CD14-positive monocyte (primary cell): ENCODE results near the gene PYGB. TPM values are rescaled to one million over a fixed set of nuclear protein-coding genes. Genes with fewer than 3 reads are reported as not detected.

ENCODE experiments used
- DNase-seq, 3 donors: peaks; one replicate each; pipeline ENCODE4 v3.0.0-alpha.2; 2011 to 2022
- H2AFZ ChIP-seq: 2 replicates; pipeline ENCODE4 v1.6.0; 2012; ENCODE audit warnings: mild to moderate bottlenecking, low read depth, low read length, inconsistent platforms; ENCODE audit not compliant: insufficient read depth, poor library complexity, severe bottlenecking
- H3K27ac ChIP-seq, 2 donors: 1 replicate in 1 of 2; 2 replicates in 1 of 2; pipeline ENCODE4 v1.5.1; 2012 to 2013; ENCODE audit warnings: low read length in 2 of 2, control low read depth in 1 of 2, inconsistent platforms in 1 of 2, low read depth in 1 of 2, mild to moderate bottlenecking in 1 of 2
- H3K27me3 ChIP-seq, 2 donors: one replicate each; pipeline versions ENCODE4 v1.6.0 to v1.6.1; 2011 to 2013; ENCODE audit warnings: low read length in 2 of 2; ENCODE audit not compliant: control insufficient read depth in 2 of 2, insufficient read depth in 2 of 2
- H3K36me3 ChIP-seq, 2 donors: replicated peaks in 1 of 2; 1 replicate in 1 of 2; 2 replicates in 1 of 2; pipeline versions ENCODE4 v1.5.1 to v1.6.1; 2012 to 2013; ENCODE audit warnings: low read length in 2 of 2, control low read depth in 1 of 2, inconsistent platforms in 1 of 2, mild to moderate bottlenecking in 1 of 2; ENCODE audit not compliant: insufficient read depth in 2 of 2, control insufficient read depth in 1 of 2
- H3K4me1 ChIP-seq, 2 donors: 1 replicate in 1 of 2; 2 replicates in 1 of 2; pipeline versions ENCODE4 v1.5.1 to v1.6.1; 2012 to 2013; ENCODE audit warnings: low read length in 2 of 2, control low read depth in 1 of 2, inconsistent platforms in 1 of 2, mild to moderate bottlenecking in 1 of 2, moderate library complexity in 1 of 2; ENCODE audit not compliant: insufficient read depth in 2 of 2, control insufficient read depth in 1 of 2
- H3K4me2 ChIP-seq: replicated peaks from 2 replicates; pipeline ENCODE3; 2012; ENCODE audit warnings: low read length, moderate library complexity, mild to moderate bottlenecking; ENCODE audit not compliant: poor library complexity, severe bottlenecking; ENCODE audit errors: extremely low read depth
- H3K4me3 ChIP-seq, 3 experiments: fragments of 200-600 bp in 1 of 3; sonication (generic) in 1 of 3; replicated peaks in 1 of 3; 1 replicate in 2 of 3; 2 replicates in 1 of 3; pipeline ENCODE4 v1.5.1; 2011 to 2013; ENCODE audit warnings: low read length in 3 of 3, mild to moderate bottlenecking in 3 of 3, control low read depth in 2 of 3, low read depth in 2 of 3, inconsistent platforms in 1 of 3, moderate library complexity in 1 of 3
- H3K79me2 ChIP-seq: 2 replicates; pipeline ENCODE4 v1.6.0; 2012; ENCODE audit warnings: mild to moderate bottlenecking, control low read depth, inconsistent platforms, low read length, moderate library complexity; ENCODE audit not compliant: insufficient read depth
- H3K9ac ChIP-seq: 2 replicates; pipeline ENCODE4 v1.6.0; 2017; ENCODE audit warnings: low read length, mild to moderate bottlenecking; ENCODE audit not compliant: insufficient read depth, poor library complexity, severe bottlenecking
- H3K9me3 ChIP-seq, 2 donors: replicated peaks in 1 of 2; 1 replicate in 1 of 2; 2 replicates in 1 of 2; pipeline versions ENCODE4 v1.5.1 to v1.6.1; 2012 to 2013; ENCODE audit warnings: low read length in 2 of 2, control low read depth in 1 of 2; ENCODE audit not compliant: control insufficient read depth in 1 of 2, insufficient read depth in 1 of 2
- H4K20me1 ChIP-seq: 2 replicates; pipeline ENCODE4 v1.6.0; 2012; ENCODE audit warnings: mild to moderate bottlenecking, low read length, control low read depth, moderate library complexity; ENCODE audit not compliant: insufficient read depth
- H3K27ac Mint-ChIP-seq, 7 donors: one replicate each; pipeline ENCODE4 v1.8.0; 2020; ENCODE audit warnings: mild to moderate bottlenecking in 7 of 7, mixed read lengths in 7 of 7, moderate library complexity in 6 of 7, inconsistent platforms in 2 of 7
- H3K27me3 Mint-ChIP-seq, 3 donors: one replicate each; pipeline ENCODE4 v1.8.0; 2021 to 2022; ENCODE audit warnings: low read depth in 3 of 3, mild to moderate bottlenecking in 3 of 3, mixed read lengths in 3 of 3, moderate library complexity in 3 of 3, inconsistent platforms in 1 of 3
- H3K36me3 Mint-ChIP-seq, 2 donors: one replicate each; pipeline ENCODE4 v1.8.0; 2020; ENCODE audit warnings: mixed read lengths in 2 of 2, inconsistent platforms in 1 of 2, mild to moderate bottlenecking in 1 of 2
- H3K4me1 Mint-ChIP-seq: one replicate; pipeline ENCODE4 v1.8.0; 2020; ENCODE audit warnings: mild to moderate bottlenecking, mixed read lengths
- H3K4me3 Mint-ChIP-seq, 2 donors: one replicate each; pipeline ENCODE4 v1.8.0; 2020; ENCODE audit warnings: mild to moderate bottlenecking in 2 of 2, mixed read lengths in 2 of 2, moderate library complexity in 1 of 2
- H3K9me3 Mint-ChIP-seq, 7 donors: one replicate each; pipeline ENCODE4 v1.8.0; 2020 to 2022; ENCODE audit warnings: mixed read lengths in 7 of 7, mild to moderate bottlenecking in 6 of 7, moderate library complexity in 6 of 7, inconsistent platforms in 2 of 7
- CTCF ChIP-seq: fragments of 200-600 bp; IDR thresholded peaks from one replicate; pipeline ENCODE4 v1.8.0; 2022; ENCODE audit warnings: antibody characterized with exemption, mild to moderate bottlenecking
- WGBS: methylation state at CpG from one replicate; pipeline ENCODE4 v1.1.5; 2013; ENCODE audit warnings: missing lambda C conversion rate; ENCODE audit not compliant: insufficient coverage; 5-methylcytosine and 5-hydroxymethylcytosine counted together
- intact Hi-C, 2 donors: fragments of 100-400 bp; cut with micrococcal nuclease; formaldehyde crosslinking; loops; one replicate each; pipeline versions ENCODE4 v1.15.0 to v1.15.1; 2023
- polyA plus RNA-seq, 3 donors: library from polyadenylated mRNA; depleted of rRNA in 1 of 3; unstranded in 2 of 3; stranded (reverse) in 1 of 3; fragments of 300-500 nt in 2 of 3; fragments of >200 nt in 1 of 3; fragmentation: Illumina TruSeq in 2 of 3; gene quantifications; 1 replicate in 2 of 3; 2 replicates in 1 of 3; pipeline ENCODE4 v1.2.3, GENCODE V29; 2012 to 2021

PYGB gene
- polyA plus RNA-seq, 3 donors = 26.6 to 33.2 (median 26.7) TPM

GRCh38 chr20:25224941-25225340 is 22.9 kb upstream of the PYGB start:
- H3K4me3 ChIP-seq = no peak overlapping the region
- H3K36me3 ChIP-seq = peaks cover 14 to 42% of the 10 kb centered on the region in 2 donors
- H3K9me3 ChIP-seq = no peaks in the 10 kb centered on the region
- intact Hi-C loops = no loop called here
- peaks cover 0 to 4% (median 0%) of the 10 kb centered on the region in 3 donors for H3K27me3 Mint-ChIP-seq
- no peaks in the 10 kb centered on the region for H3K9me3 Mint-ChIP-seq
- no peaks in the 10 kb centered on the region for H4K20me1 ChIP-seq
- peaks cover 12% of the 10 kb centered on the region for H3K4me1 Mint-ChIP-seq
- H3K27me3 ChIP-seq = no peaks in the 10 kb centered on the region
- H3K4me3 Mint-ChIP-seq = no peak overlapping the region
- no peak overlapping the region for H3K9ac ChIP-seq
- no peak overlapping the region for H2AFZ ChIP-seq
- no peak overlapping the region for H3K27ac Mint-ChIP-seq
- WGBS = 97% methylated on average over 16 of the region's 16 CpGs
- no peak for TF ChIP-seq CTCF
- peaks cover 35 to 37% of the 10 kb centered on the region in 2 donors for H3K36me3 Mint-ChIP-seq
- no peak for DNase-seq
- H3K27ac ChIP-seq = no peak overlapping the region
- peaks cover 10 to 14% of the 10 kb centered on the region in 2 donors for H3K4me1 ChIP-seq
- no peak overlapping the region for H3K4me2 ChIP-seq
- H3K79me2 ChIP-seq = no peaks in the 10 kb centered on the region

GRCh38 chr20:25225642-25226432 is 22.0 kb upstream of the PYGB start:
- H3K27ac ChIP-seq = no peak overlapping the region
- no peak overlapping the region for H2AFZ ChIP-seq
- H3K79me2 ChIP-seq = no peaks in the 10 kb centered on the region
- no peaks in the 10 kb centered on the region for H3K9me3 Mint-ChIP-seq
- peak overlapping the region in 4 of 7 donors; percentile 46 to 72 (median 48) for H3K27ac Mint-ChIP-seq
- H3K4me3 Mint-ChIP-seq = no peak overlapping the region
- no peak for DNase-seq
- H3K9ac ChIP-seq = no peak overlapping the region
- peaks cover 10 to 14% of the 10 kb centered on the region in 2 donors for H3K4me1 ChIP-seq
- TF ChIP-seq CTCF = no peak
- peaks cover 0 to 4% (median 0%) of the 10 kb centered on the region in 3 donors for H3K27me3 Mint-ChIP-seq
- H3K27me3 ChIP-seq = no peaks in the 10 kb centered on the region
- H3K4me1 Mint-ChIP-seq = peaks cover 12% of the 10 kb centered on the region
- H3K36me3 ChIP-seq = peaks cover 9 to 39% of the 10 kb centered on the region in 2 donors
- WGBS = 96% methylated on average over 13 of the region's 16 CpGs
- no peaks in the 10 kb centered on the region for H3K9me3 ChIP-seq
- peaks cover 30 to 33% of the 10 kb centered on the region in 2 donors for H3K36me3 Mint-ChIP-seq
- no peaks in the 10 kb centered on the region for H4K20me1 ChIP-seq
- no peak overlapping the region for H3K4me2 ChIP-seq
- intact Hi-C loops = no loop called here
- no peak overlapping the region for H3K4me3 ChIP-seq
